OCI-LY1 (cell line): ENCODE results near the gene TEDC1.
A peak's percentile ranks its signal among the peaks of the same experiment; 100 is the strongest.

ENCODE experiments used
- H2AFZ ChIP-seq: fragments of 200-600 bp; sonication (generic), shearing (Covaris generic); 2 replicates; pipeline ENCODE4 v1.6.0; 2014; ENCODE audit warnings: antibody characterized with exemption, mild to moderate bottlenecking, low read length
- H3F3A ChIP-seq: fragments of 200-600 bp; sonication (generic), shearing (Covaris generic); 2 replicates; pipeline ENCODE4 v1.6.0; 2014; ENCODE audit warnings: mild to moderate bottlenecking, antibody characterized with exemption, low read length, moderate library complexity; ENCODE audit not compliant: insufficient read depth
- H3K27ac ChIP-seq: fragments of 200-600 bp; sonication (generic); 2 replicates; pipeline ENCODE4 v1.5.1; 2014; ENCODE audit warnings: low read length, mixed run types, mild to moderate bottlenecking, low read depth; ENCODE audit not compliant: poor library complexity, severe bottlenecking
- H3K27me3 ChIP-seq: fragments of 200-600 bp; sonication (generic); 2 replicates; pipeline ENCODE4 v1.6.0; 2014; ENCODE audit warnings: antibody characterized with exemption, mild to moderate bottlenecking, low read length, moderate library complexity; ENCODE audit not compliant: insufficient read depth
- H3K36me3 ChIP-seq: fragments of 200-600 bp; sonication (generic); 2 replicates; pipeline ENCODE4 v1.6.1; 2014; ENCODE audit warnings: mild to moderate bottlenecking, antibody characterized with exemption, low read length, moderate library complexity, mixed read lengths; ENCODE audit not compliant: insufficient read depth
- H3K4me1 ChIP-seq: fragments of 200-600 bp; sonication (generic); 2 replicates; pipeline ENCODE4 v1.5.1; 2014; ENCODE audit warnings: mild to moderate bottlenecking, low read length, moderate library complexity; ENCODE audit not compliant: insufficient read depth, severe bottlenecking
- H3K4me2 ChIP-seq: fragments of 200-600 bp; sonication (generic), shearing (Covaris generic); 2 replicates; pipeline ENCODE4 v1.6.1; 2014; ENCODE audit warnings: low read length
- H3K4me3 ChIP-seq: fragments of 200-600 bp; sonication (generic); 2 replicates; pipeline ENCODE4 v1.5.1; 2014; ENCODE audit warnings: low read length, low read depth, mild to moderate bottlenecking, mixed read lengths; ENCODE audit not compliant: poor library complexity, severe bottlenecking
- H3K79me2 ChIP-seq: fragments of 200-600 bp; shearing (Covaris generic); 2 replicates; pipeline ENCODE4 v1.6.1; 2016; ENCODE audit warnings: mixed run types, low read length, mixed read lengths; ENCODE audit not compliant: insufficient read depth
- H3K9ac ChIP-seq: fragments of 200-600 bp; sonication (generic), shearing (Covaris generic); 2 replicates; pipeline ENCODE4 v1.6.1; 2014; ENCODE audit warnings: mild to moderate bottlenecking, low read length, mixed read lengths
- H3K9me2 ChIP-seq: fragments of 200-600 bp; sonication (generic), shearing (Covaris generic); 2 replicates; pipeline ENCODE4 v1.6.1; 2014; ENCODE audit warnings: low read depth, mild to moderate bottlenecking, low read length, mixed read lengths
- H3K9me3 ChIP-seq: fragments of 200-600 bp; shearing (Covaris generic); 2 replicates; pipeline ENCODE4 v1.6.1; 2014; ENCODE audit warnings: low read length, mixed read lengths
- H4K20me1 ChIP-seq: fragments of 200-600 bp; sonication (generic), shearing (Covaris generic); 2 replicates; pipeline ENCODE4 v1.6.0; 2016; ENCODE audit warnings: mild to moderate bottlenecking, low read length; ENCODE audit not compliant: insufficient read depth
- EZH2 ChIP-seq: fragments of 200-600 bp; sonication (generic), shearing (Covaris generic); IDR thresholded peaks from 2 replicates; pipeline ENCODE4 v1.8.0; 2017; ENCODE audit warnings: borderline replicate concordance, mixed run types, mild to moderate bottlenecking, antibody characterized with exemption, low read length, moderate library complexity, mixed read lengths
- TF ChIP-seq, protein P1 (sequence below): fragments of 200-600 bp; sonication (generic), shearing (Covaris generic); IDR thresholded peaks from 2 replicates; pipeline ENCODE4 v1.5.1; 2017; ENCODE audit warnings: mild to moderate bottlenecking, antibody characterized with exemption, low read length, moderate library complexity, mixed read lengths

Gene TEDC1

DNA sequence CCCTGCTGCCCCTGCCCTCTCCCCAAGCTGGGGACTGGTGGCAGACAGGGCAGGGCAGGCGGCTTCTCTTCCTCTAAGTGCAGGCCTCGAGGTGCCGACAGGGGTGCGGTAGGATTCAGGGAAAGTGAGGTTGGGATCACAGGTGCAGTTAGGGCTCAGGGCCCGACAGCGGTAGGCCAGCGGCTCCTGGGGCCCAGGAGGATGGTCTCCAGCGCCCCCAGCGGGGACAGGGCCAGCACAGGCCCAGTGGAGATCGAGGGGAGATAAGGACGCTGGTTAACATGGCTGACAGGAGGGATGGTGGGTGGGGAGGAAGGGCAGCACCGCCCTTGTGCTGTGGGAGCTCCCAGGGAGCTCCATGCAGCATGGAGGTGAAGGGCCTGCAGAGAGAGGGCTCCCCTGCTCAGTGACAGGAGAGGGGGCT, 5.3 kb upstream of the TEDC1 start:
- Histone ChIP-seq H3K9me2 (no peaks in the 10 kb centered on the region), H3K36me3 (no peaks in the 10 kb centered on the region), H3K27me3 (peaks cover 19% of the 10 kb centered on the region), H3K79me2 (no peaks in the 10 kb centered on the region), H3K4me1 (peaks cover 50% of the 10 kb centered on the region), H3K4me3 (no peak overlapping the region), H3K27ac (no peak overlapping the region), H4K20me1 (no peaks in the 10 kb centered on the region), H3K9ac (no peak overlapping the region), H3K9me3 (no peaks in the 10 kb centered on the region), H3F3A (no peaks in the 10 kb centered on the region), H3K4me2 (no peak overlapping the region), H2AFZ (no peak overlapping the region)
- TF ChIP-seq, protein P1, sequence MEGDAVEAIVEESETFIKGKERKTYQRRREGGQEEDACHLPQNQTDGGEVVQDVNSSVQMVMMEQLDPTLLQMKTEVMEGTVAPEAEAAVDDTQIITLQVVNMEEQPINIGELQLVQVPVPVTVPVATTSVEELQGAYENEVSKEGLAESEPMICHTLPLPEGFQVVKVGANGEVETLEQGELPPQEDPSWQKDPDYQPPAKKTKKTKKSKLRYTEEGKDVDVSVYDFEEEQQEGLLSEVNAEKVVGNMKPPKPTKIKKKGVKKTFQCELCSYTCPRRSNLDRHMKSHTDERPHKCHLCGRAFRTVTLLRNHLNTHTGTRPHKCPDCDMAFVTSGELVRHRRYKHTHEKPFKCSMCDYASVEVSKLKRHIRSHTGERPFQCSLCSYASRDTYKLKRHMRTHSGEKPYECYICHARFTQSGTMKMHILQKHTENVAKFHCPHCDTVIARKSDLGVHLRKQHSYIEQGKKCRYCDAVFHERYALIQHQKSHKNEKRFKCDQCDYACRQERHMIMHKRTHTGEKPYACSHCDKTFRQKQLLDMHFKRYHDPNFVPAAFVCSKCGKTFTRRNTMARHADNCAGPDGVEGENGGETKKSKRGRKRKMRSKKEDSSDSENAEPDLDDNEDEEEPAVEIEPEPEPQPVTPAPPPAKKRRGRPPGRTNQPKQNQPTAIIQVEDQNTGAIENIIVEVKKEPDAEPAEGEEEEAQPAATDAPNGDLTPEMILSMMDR, result peak; percentile 29; the same call in 1 of the 2 replicates
- TF ChIP-seq EZH2, result no peak

DNA sequence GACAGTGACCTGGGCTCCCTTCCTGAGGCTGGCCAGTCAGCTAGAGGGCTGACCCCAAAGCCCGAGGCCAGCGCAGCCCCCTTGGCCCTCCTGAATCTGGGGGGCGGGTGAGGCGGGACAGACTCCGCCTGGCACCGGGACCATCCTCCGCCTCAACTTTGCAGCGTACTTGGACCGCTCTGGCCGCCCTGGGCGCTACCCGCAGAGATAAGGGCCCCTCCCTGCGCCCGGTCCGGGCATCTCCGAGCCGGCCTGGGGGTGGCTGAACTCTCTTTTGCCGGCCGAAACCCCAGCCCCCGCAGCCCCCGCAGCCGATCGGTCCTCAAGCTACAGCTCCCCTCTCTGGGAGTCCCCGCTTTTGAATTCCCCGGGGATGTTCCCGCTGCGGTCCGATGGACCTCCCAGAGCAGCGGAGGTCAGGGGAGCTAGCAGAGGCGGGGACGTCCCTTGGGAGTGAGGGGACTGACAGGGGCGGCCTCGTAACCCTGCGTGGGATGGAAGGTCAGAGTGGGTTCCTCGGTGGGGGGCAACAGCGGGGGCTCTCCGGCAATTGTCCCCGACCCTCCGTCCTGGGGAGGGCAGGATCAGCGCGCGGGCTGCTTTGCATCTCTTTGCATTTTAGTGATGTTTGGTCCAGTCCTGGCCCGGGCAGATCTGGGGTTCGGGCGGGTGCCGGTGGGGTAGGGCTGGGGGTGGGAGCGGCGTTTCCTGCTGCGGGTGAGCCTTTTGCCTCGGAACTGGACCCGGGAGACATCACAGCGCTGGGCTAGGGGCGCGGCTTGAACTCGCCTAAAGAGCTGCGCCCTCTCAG, 4.7 kb upstream of the TEDC1 start, which contains the start of gene CRIP1:
Gene CRIP1 (plus strand): TSS at position 724 of the 811 bp plus-strand sequence. CDS start 374 bp downstream, outside the sequence.
- peak within 1 kb of the TSS; percentile 59 for H3K4me3 ChIP-seq
- H3K9ac ChIP-seq, result peak within 1 kb of the TSS; percentile 61
- no peaks in the 10 kb centered on the region for H3F3A ChIP-seq
- no peaks in the 10 kb centered on the region for H4K20me1 ChIP-seq
- no peaks in the 10 kb centered on the region for H3K79me2 ChIP-seq
- H3K4me2 ChIP-seq, result peak within 1 kb of the TSS; percentile 82
- H3K27me3 ChIP-seq, result peaks cover 19% of the 10 kb centered on the region
- H3K27ac ChIP-seq, result no peak within 1 kb of the TSS
- TF ChIP-seq EZH2, result no peak
- TF ChIP-seq, protein P1, result no peak
- no peaks in the 10 kb centered on the region for H3K9me2 ChIP-seq
- H3K36me3 ChIP-seq, result no peaks in the 10 kb centered on the region
- peaks cover 45% of the 10 kb centered on the region for H3K4me1 ChIP-seq
- H2AFZ ChIP-seq, result no peak within 1 kb of the TSS
- H3K9me3 ChIP-seq, result no peaks in the 10 kb centered on the region

DNA sequence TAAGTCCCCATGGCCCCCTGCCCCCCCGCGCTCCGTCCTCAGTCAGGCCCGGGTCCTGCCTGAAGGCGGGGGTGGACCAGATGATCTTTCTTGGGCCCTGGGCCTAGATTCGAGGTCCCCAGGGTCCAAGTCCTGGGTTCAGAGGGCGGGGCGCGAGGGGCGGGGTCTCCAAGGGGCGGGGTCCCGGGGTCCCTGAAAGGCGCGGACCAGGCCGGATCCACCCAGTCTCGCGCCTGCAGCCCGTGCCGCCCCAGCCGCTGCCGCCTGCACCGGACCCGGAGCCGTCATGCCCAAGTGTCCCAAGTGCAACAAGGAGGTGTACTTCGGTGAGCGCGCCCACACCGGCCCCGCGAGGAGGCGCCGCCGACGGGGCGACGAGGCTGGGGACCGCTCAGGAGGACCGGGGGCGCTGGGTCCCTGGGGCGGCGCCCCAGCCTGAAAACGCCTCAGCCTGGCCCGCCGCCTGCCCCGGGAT, 4.0 kb upstream of the TEDC1 start:
- H2AFZ ChIP-seq, result no peak overlapping the region
- no peak overlapping the region for H3K27ac ChIP-seq
- H3K36me3 ChIP-seq, result no peaks in the 10 kb centered on the region
- H3K9ac ChIP-seq, result peak overlapping the region; percentile 61
- H3K4me3 ChIP-seq, result peak overlapping the region; percentile 59
- peaks cover 19% of the 10 kb centered on the region for H3K27me3 ChIP-seq
- H3K79me2 ChIP-seq, result no peaks in the 10 kb centered on the region
- TF ChIP-seq EZH2, result no peak
- TF ChIP-seq, protein P1, result no peak
- peaks cover 43% of the 10 kb centered on the region for H3K4me1 ChIP-seq
- H4K20me1 ChIP-seq, result no peaks in the 10 kb centered on the region
- no peaks in the 10 kb centered on the region for H3K9me3 ChIP-seq
- peak overlapping the region; percentile 82 for H3K4me2 ChIP-seq
- H3K9me2 ChIP-seq, result no peaks in the 10 kb centered on the region
- H3F3A ChIP-seq, result no peaks in the 10 kb centered on the region
